GM21576 (cell line): ENCODE data around the gene MINDY1.
A peak's percentile ranks its signal among the peaks of the same experiment; 100 is the strongest.

Experiments used
- ATAC-seq: cut with Tn5 transposase; IDR thresholded peaks from one replicate; pipeline ENCODE4 v1.9.1; 2021; ENCODE audit warnings: mild to moderate bottlenecking, moderate library complexity; ENCODE audit not compliant: unreplicated experiment

MINDY1 gene, protein sequence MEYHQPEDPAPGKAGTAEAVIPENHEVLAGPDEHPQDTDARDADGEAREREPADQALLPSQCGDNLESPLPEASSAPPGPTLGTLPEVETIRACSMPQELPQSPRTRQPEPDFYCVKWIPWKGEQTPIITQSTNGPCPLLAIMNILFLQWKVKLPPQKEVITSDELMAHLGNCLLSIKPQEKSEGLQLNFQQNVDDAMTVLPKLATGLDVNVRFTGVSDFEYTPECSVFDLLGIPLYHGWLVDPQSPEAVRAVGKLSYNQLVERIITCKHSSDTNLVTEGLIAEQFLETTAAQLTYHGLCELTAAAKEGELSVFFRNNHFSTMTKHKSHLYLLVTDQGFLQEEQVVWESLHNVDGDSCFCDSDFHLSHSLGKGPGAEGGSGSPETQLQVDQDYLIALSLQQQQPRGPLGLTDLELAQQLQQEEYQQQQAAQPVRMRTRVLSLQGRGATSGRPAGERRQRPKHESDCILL

GRCh38 chr1:151006327-151007052, at the start of gene MINDY1:
Gene MINDY1 (minus strand): TSS chr1:151006902. CDS start chr1:151002617, 4,285 bp downstream.
- no peak for ATAC-seq

- no peak for ATAC-seq
Observed at GRCh38 chr1:151056149-151056548, 49.4 kb upstream of the MINDY1 start.

DNA sequence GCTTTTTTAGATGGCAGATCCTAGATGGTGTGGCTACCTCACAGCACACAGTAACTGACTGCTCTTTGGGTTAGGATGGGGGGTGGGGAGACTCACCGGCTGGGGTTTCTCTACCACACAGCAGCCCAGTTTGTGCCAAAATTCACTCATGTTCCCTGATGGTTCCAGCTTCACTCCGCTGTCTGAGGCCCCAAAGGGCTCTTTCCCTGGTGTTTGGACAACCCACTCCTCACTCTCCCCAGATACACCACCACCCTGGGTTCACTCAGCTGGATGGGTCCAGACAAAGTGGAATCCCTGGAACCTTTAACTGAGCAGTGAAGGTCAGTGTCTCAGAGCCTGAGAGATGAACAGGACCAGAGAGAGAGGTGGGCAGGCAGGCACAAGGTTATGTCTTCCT, 48.9 kb upstream of the MINDY1 start:
- no peak for ATAC-seq

DNA sequence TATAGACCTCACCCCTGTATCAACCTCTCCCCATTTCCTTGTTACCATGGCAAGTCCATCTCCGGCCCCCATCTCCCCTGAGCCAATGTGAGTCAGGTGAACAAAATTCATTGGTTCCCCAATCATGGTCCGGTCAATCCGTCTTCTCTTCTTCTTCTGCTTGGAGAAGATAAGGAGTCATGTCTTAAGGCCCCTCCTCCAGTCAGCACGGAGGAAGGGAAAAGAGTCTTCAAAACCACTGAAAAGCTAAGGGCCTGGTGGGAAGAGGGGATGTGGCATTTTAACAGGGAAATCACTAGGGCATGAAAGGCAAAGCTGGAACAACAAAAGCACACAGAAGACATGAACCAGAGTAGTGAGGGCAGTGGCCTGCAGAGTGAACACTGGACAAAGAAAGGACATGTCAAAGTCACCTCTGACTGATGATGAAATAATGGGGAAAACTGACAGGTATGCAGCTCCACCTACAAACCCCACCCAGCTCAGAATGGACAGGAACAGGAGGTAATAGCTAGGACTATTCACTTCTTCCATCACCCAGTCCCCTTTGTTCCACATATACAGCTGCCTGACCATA, 48.4 kb upstream of the MINDY1 start:
- ATAC-seq = no peak

DNA sequence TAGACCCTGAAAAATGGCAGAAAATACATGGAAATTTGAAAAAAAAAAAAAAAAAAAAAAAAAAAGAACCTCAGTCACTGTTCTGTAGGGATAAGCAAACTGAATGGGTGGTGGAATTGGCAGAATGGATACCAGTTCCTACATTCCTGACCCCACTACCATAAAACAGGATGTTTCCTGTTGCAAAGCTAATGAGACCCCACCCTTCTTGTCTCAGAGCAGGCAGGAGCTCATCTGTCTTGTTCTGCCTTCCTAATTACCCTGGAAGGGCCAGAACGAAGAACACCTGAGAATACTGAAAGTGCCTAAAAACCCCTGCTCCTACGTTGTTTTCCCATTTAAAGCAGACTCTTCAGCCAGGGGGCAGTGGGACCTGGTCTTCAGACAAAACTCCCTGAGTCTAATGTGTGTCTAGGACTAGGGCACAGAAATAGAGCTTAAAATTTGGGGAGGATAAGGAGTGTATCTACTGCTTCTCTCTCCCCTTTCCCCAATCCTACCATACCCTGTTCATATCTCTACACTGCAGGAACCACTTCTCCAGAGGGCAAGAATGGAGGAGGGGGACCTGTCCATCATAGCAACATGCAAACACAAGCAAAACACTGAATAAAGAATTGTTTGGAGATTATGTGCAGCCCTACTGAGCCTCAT, 44.8 kb upstream of the MINDY1 start:
- ATAC-seq = no peak

GRCh38 chr1:151050051-151050688, 43.5 kb upstream of the MINDY1 start:
- ATAC-seq = no peak

GRCh38 chr1:151049458-151049857, 42.8 kb upstream of the MINDY1 start:
- no peak for ATAC-seq

GRCh38 chr1:151048645-151049032, 41.9 kb upstream of the MINDY1 start:
- ATAC-seq = no peak

DNA sequence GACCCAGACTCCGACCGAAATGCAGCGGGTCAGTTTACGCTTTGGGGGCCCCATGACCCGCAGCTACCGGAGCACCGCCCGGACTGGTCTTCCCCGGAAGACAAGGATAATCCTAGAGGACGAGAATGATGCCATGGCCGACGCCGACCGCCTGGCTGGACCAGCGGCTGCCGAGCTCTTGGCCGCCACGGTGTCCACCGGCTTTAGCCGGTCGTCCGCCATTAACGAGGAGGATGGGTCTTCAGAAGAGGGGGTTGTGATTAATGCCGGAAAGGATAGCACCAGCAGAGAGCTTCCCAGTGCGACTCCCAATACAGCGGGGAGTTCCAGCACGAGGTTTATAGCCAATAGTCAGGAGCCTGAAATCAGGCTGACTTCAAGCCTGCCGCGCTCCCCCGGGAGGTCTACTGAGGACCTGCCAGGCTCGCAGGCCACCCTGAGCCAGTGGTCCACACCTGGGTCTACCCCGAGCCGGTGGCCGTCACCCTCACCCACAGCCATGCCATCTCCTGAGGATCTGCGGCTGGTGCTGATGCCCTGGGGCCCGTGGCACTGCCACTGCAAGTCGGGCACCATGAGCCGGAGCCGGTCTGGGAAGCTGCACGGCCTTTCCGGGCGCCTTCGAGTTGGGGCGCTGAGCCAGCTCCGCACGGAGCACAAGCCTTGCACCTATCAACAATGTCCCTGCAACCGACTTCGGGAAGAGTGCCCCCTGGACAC, 41.4 kb upstream of the MINDY1 start:
- peak; percentile 52 for ATAC-seq

DNA sequence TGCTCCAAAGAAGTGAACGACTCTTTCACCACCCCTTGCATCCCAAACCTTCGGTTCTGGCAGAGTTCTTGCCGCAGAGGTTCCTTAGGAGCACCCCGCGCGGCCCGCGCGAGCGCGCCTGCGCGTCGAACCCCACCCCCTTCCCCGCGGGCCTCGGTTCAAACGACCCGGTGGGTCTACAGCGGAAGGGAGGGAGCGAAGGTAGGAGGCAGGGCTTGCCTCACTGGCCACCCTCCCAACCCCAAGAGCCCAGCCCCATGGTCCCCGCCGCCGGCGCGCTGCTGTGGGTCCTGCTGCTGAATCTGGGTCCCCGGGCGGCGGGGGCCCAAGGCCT, 40.9 kb upstream of the MINDY1 start, which contains the start of gene C1orf56:
Gene C1orf56, plus strand, starts transcription at position 161 of the 334 bp plus-strand sequence. Its CDS starts 97 bp downstream, at position 258.
- ATAC-seq = peak; percentile 48

GRCh38 chr1:151043163-151043562, 36.5 kb upstream of the MINDY1 start:
- no peak for ATAC-seq

GRCh38 chr1:151039521-151039920, 32.8 kb upstream of the MINDY1 start:
- no peak for ATAC-seq

- ATAC-seq = no peak
Observed at GRCh38 chr1:151037032-151037431, 30.3 kb upstream of the MINDY1 start.

DNA sequence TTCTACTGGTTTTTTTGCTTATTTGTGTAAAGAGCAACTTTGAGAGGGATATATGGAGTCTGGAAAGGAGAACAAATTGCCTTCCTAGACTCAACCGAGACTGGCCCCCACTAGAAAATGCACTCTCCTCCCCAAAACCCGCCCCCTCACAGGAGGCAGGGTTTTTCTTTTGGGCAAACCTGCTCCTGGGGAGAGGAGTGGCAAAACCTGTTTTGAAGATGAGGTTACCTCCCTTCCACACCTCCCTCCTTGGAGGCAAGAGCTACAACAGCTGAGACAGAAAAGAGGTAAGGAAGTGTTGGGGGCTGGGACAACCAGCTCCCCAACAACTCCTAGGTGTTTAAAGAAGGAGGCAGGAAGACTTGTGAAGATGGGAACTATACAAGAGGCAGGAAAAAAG, 29.7 kb upstream of the MINDY1 start, which contains the start of gene BNIPL:
Gene BNIPL, plus strand, starts transcription at position 231 of the 400 bp plus-strand sequence. Its CDS starts 140 bp downstream, at position 371.
- no peak for ATAC-seq

DNA sequence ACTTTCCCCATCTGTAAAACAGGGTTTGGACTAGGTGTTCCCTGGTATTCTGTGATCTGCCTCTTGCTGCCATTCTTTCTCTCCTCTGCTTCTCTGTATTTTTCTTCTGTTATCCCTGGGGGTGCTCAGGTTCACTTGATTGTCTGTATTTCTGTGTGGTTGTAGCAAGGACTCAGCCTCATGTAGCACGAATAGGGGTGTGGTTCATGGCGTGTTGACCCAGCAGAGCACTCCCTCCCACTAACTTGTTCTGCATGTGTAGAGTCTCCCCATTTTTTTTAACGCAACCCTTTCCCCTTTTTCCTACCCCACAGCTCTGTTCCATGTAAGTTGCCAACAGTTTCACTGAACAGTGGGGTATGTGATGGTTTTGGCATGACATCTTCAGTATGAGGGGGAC, 28.5 kb upstream of the MINDY1 start:
- ATAC-seq = no peak

GRCh38 chr1:151032164-151032563, 25.5 kb upstream of the MINDY1 start:
- no peak for ATAC-seq

DNA sequence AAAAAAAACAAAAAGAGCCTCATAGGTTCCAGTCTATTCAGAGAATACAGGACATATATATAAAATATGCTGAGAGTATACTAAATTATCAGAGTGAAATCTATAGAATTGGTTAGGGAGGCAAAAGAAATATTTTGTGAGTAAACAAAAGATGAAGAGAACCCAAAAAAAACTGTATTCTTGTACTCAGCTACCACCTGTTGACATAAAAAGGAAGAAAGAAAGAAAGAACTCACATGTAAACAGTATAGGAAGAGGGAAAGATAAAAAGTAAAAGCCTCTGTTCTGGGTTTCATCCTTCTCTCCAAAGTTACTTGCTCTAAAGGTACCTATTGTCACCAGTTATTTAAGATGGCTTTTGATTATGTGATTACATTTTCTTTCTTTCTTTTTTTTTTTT, 19.8 kb upstream of the MINDY1 start:
- ATAC-seq = no peak

GRCh38 chr1:151024540-151025146, 17.9 kb upstream of the MINDY1 start:
- no peak for ATAC-seq

- ATAC-seq = no peak
Observed at GRCh38 chr1:151013518-151013917, 6.8 kb upstream of the MINDY1 start.
